A549 treated with ZK216348 at 1 μM for 4 hours (cell line): ENCODE data around the gene PACRG. TPM values are rescaled to one million over a fixed set of nuclear protein-coding genes. Genes with fewer than 3 reads are reported as not detected.

Experiments
- total RNA-seq: library from RNA; stranded (reverse); fragments of 200-300 nt; extraction: Qiagen RNA extraction; gene quantifications from 5 replicates; pipeline ENCODE4 v1.2.3, GENCODE V29; 2022; ENCODE audit warnings: low read depth

The PACRG gene
- total RNA-seq = not detected in 5 replicates

GRCh38 chr6:162727322-162728182 lies at the start of gene PACRG, which contains the start of gene PRKN:
PACRG (plus strand) TSS chr6:162727974.
PRKN (minus strand) TSS chr6:162727766.

Other genes with a start within 250 kb of the PACRG start
- not detected in 5 replicates for gene PRKN, start 208 bp upstream of the PACRG start, total RNA-seq